ENCODE data around the gene MRC2. TPM values are rescaled to one million over a fixed set of nuclear protein-coding genes. Genes with fewer than 3 reads are reported as not detected.
"Not testable (repeated sequence)": the region's sequence is repeated elsewhere in the genome, so short reads cannot be mapped to it uniquely, and the experiment has no call there.

MRC2 gene
- total RNA-seq, 1 donor, result 245 TPM

DNA sequence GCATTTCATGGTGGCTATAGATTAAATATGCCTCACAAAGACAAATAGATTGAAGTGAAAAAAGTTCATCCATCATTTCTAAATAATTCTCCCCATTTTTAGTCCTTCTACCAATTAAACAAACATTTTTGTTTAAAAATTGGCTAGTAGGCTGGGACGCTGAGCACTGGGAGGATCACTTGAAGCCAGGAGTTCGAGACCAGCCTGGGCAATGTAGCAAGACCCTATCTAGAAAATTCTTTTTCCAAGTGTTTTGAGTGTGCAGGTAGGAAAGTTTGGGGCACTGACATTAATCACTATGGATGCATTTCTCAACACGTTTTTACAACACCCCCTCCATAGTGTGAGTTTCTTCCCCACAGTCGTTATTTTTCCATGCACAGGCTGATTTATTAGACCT, 56.7 kb downstream of the MRC2 start:
- H3K4me3 ChIP-seq (ENCODE audit: low read depth, low read length), result no peak overlapping the region

DNA sequence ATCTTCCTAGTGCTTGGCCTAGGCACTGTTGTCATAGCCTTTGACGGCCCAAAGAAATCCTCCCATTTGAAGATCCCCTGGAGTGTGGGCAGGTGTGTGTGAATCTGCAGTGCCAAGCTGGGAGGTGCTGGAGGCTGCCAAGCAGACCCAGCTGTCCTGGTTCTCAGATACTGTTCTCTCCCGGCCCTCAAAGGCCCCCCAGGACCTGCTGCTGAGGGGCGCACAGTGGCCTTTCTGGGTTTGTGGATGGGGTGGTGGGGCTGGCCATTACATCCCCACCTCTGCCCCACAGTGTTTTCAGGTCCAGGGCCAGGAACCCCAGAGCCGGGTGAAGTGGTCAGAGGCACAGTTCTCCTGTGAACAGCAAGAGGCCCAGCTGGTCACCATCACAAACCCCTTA, 60.5 kb downstream of the MRC2 start:
- DNase-seq (ENCODE audit: low read depth), result no peak
- H3K4me3 ChIP-seq (ENCODE audit: low read depth, low read length), result no peak overlapping the region
- TF ChIP-seq, protein P1, sequence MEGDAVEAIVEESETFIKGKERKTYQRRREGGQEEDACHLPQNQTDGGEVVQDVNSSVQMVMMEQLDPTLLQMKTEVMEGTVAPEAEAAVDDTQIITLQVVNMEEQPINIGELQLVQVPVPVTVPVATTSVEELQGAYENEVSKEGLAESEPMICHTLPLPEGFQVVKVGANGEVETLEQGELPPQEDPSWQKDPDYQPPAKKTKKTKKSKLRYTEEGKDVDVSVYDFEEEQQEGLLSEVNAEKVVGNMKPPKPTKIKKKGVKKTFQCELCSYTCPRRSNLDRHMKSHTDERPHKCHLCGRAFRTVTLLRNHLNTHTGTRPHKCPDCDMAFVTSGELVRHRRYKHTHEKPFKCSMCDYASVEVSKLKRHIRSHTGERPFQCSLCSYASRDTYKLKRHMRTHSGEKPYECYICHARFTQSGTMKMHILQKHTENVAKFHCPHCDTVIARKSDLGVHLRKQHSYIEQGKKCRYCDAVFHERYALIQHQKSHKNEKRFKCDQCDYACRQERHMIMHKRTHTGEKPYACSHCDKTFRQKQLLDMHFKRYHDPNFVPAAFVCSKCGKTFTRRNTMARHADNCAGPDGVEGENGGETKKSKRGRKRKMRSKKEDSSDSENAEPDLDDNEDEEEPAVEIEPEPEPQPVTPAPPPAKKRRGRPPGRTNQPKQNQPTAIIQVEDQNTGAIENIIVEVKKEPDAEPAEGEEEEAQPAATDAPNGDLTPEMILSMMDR (IDR thresholded peaks at IDR 0.05; ENCODE audit: insufficient read depth, low read length), result no peak

More for the DNA sequence above, 56.7 kb downstream of the MRC2 start:
- no peak for DNase-seq (ENCODE audit: low read depth)
- TF ChIP-seq, protein P1 (IDR thresholded peaks at IDR 0.05; ENCODE audit: insufficient read depth, low read length), result no peak

DNA sequence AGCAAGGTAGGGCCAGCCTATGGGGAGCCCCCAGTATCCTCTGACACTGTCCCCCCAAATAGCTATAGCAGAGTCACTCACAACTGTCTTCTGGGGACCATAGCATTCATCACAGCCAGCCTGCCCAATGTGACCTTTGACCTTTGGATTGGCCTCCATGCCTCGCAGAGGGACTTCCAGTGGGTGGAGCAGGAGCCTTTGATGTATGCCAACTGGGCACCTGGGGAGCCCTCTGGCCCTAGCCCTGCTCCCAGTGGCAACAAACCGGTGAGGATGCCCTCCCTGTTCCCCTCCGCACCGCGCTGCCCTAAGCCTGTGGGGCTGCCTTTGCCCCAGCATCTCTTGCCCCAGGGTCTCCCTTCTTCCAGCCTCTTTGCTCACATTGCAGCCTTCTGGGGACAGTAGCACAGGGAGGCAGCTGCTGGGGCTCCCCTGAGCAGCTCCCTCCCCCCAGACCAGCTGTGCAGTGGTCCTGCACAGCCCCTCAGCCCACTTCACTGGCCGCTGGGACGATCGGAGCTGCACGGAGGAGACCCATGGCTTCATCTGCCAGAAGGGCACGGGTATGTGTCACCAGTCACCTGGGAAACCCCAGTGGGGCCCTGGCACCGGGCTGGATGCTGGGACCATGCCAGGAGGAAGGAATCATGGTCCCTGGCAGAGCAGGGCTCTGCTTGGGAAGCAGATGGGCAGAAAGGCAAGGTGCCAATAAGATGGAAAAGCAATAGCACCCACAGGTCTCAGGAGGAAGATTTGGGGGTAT, 61.1 kb downstream of the MRC2 start:
- TF ChIP-seq, protein P1 (IDR thresholded peaks at IDR 0.05; ENCODE audit: insufficient read depth, low read length), result no peak
- DNase-seq (ENCODE audit: low read depth), result no peak
- no peak overlapping the region for H3K4me3 ChIP-seq (ENCODE audit: low read depth, low read length)

DNA sequence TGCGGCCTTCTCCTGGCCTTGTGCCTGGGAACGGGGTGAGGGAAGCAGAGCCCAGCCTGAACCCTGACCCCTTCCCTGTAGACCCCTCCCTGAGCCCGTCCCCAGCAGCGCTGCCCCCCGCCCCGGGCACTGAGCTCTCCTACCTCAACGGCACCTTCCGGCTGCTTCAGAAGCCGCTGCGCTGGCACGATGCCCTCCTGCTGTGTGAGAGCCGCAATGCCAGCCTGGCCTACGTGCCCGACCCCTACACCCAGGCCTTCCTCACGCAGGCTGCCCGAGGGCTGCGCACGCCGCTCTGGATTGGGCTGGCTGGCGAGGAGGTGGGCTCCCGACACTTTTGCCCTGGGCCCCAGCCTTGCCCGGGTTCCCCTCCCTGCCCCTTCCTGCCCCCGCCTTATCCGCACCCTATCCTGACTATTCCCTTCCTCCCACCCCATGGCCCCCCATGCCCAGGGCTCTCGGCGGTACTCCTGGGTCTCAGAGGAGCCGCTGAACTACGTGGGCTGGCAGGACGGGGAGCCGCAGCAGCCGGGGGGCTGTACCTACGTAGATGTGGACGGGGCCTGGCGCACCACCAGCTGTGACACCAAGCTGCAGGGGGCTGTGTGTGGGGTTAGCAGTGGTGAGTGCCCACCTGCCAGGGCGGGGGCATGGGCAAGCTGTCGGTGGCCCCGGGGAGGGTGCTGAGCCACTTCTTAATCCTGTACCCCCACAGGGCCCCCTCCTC, 62.1 kb downstream of the MRC2 start:
- H3K4me3 ChIP-seq (ENCODE audit: low read depth, low read length), result no peak overlapping the region
- TF ChIP-seq, protein P1 (IDR thresholded peaks at IDR 0.05; ENCODE audit: insufficient read depth, low read length), result no peak
- no peak for DNase-seq (ENCODE audit: low read depth)

DNA sequence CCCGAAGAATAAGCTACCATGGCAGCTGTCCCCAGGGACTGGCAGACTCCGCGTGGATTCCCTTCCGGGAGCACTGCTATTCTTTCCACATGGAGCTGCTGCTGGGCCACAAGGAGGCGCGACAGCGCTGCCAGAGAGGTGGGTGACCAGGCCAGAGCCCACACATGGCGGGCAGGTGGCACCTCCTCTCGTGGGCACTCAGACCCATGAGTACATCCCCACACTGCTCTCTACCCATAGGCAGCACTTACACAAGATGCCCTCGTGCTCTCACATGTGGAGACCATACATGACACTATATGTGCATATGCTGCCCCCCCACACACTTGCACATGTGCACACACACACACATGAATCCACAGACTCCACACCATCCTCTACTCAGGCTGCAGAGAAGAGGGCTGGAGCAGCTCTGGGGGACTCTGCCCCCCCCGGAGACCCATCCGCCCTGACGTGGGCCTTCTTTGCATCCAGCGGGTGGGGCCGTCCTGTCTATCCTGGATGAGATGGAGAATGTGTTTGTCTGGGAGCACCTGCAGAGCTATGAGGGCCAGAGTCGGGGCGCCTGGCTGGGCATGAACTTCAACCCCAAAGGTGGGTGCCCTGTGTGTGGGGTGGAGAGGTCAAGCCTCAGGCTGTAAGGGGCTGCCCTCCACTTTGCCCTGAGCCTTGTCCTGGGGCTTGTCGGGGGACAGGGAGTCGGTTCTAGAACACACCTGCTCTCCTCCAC, 62.9 kb downstream of the MRC2 start:
- no peak overlapping the region for H3K4me3 ChIP-seq (ENCODE audit: low read depth, low read length)
- TF ChIP-seq, protein P1 (IDR thresholded peaks at IDR 0.05; ENCODE audit: insufficient read depth, low read length), result no peak
- DNase-seq (ENCODE audit: low read depth), result no peak

DNA sequence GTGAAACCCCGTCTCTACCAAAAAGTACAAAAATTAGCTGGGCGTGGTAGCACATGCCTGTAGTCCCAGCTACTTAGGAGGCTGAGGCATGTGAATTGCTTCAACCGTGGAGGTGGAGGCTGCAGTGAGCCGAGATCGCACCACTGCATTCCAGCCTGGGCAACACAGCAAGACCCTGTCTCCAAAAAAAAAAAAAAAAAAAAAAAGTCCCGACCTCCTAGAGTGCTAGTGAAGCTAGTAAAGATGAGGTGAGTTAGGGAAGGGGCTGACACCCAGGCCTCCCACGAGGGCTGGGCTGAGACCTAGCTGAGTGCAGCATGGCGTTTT, 64.1 kb downstream of the MRC2 start:
- not testable (repeated sequence) for H3K4me3 ChIP-seq (ENCODE audit: low read depth, low read length); DNase-seq (ENCODE audit: low read depth)

DNA sequence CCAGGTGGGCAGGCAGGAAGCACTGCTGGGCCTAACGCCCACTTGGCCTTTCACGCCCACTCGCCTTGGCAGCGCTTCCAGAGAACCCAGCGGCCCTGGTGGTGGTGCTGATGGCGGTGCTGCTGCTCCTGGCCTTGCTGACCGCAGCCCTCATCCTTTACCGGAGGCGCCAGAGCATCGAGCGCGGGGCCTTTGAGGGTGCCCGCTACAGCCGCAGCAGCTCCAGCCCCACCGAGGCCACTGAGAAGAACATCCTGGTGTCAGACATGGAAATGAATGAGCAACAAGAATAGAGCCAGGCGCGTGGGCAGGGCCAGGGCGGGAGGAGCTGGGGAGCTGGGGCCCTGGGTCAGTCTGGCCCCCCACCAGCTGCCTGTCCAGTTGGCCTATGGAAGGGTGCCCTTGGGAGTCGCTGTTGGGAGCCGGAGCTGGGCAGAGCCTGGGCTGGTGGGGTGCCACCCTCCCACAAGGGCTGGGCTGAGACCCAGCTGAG, 64.7 kb downstream of the MRC2 start:
- TF ChIP-seq, protein P1 (IDR thresholded peaks at IDR 0.05; ENCODE audit: insufficient read depth, low read length), result no peak
- no peak for DNase-seq (ENCODE audit: low read depth)
- no peak overlapping the region for H3K4me3 ChIP-seq (ENCODE audit: low read depth, low read length)

All from fibroblast of the aortic adventitia (primary cell).